Kidney (tissue), 14 donors: Measurements from ENCODE around the gene TANC1. TPM values are rescaled to one million over a fixed set of nuclear protein-coding genes. Genes with fewer than 3 reads are reported as not detected.

Experiments
- DNase-seq, 5 donors: peaks; one replicate each; pipeline ENCODE4 v3.0.0-alpha.2; 2013 to 2020
- FAIRE-seq: peaks from 2 replicates; lab custom pipeline; 2012; peaks lifted over from hg19 to GRCh38; lab: Jason Lieb, UNC
- H3K27ac ChIP-seq, 2 donors: one replicate each; pipeline ENCODE4 v1.7.0; 2013; ENCODE audit warnings: low read depth in 2 of 2, low read length in 2 of 2, inconsistent platforms in 1 of 2
- H3K27me3 ChIP-seq: one replicate; pipeline ENCODE4 v1.7.1; 2013; ENCODE audit warnings: low read length, inconsistent platforms; ENCODE audit not compliant: control insufficient read depth, insufficient read depth
- H3K36me3 ChIP-seq, 3 donors: one replicate each; pipeline versions ENCODE4 v1.7.0 to v1.7.1; 2013; ENCODE audit warnings: low read length in 3 of 3, control low read depth in 1 of 3, inconsistent platforms in 1 of 3; ENCODE audit not compliant: insufficient read depth in 3 of 3, control insufficient read depth in 2 of 3
- H3K4me1 ChIP-seq, 3 donors: one replicate each; pipeline versions ENCODE4 v1.7.0 to v1.7.1; 2013; ENCODE audit warnings: low read length in 3 of 3, inconsistent platforms in 1 of 3, low read depth in 1 of 3; ENCODE audit not compliant: control insufficient read depth in 2 of 3, insufficient read depth in 2 of 3
- H3K4me3 ChIP-seq, 3 donors: one replicate each; pipeline versions ENCODE4 v1.7.0 to v1.8.1; 2013; ENCODE audit warnings: low read length in 3 of 3, control low read depth in 1 of 3, inconsistent platforms in 1 of 3
- H3K9ac ChIP-seq, 3 donors: one replicate each; pipeline versions ENCODE4 v1.7.0 to v1.7.1; 2013; ENCODE audit warnings: low read length in 3 of 3, control low read depth in 1 of 3, inconsistent platforms in 1 of 3
- H3K9me3 ChIP-seq, 3 donors: one replicate each; pipeline versions ENCODE4 v1.7.0 to v1.7.1; 2013; ENCODE audit warnings: low read length in 3 of 3, control low read depth in 1 of 3, inconsistent platforms in 1 of 3; ENCODE audit not compliant: control insufficient read depth in 2 of 3, insufficient read depth in 1 of 3
- intact Hi-C: fragments of 100-400 bp; cut with DNase I; formaldehyde crosslinking; loops from one replicate; pipeline ENCODE4 v1.11.1; 2022
- microRNA-seq: library from miRNA; unstranded; fragments of <30 nt; microRNA quantifications from one replicate; pipeline ENCODE4 v1.2.0, GENCODE V29; 2020
- polyA plus RNA-seq: library from polyadenylated mRNA; stranded (reverse); fragments of 350-450 nt; fragmentation: Illumina TruSeq; extraction: RNeasy Lipid Tissue Mini Kit (QIAGEN cat#74804); gene quantifications from one replicate; pipeline ENCODE4 v1.2.3, GENCODE V29; 2014; ENCODE audit warnings: low read depth, low replicate concordance; ENCODE audit not compliant: insufficient read depth
- total RNA-seq: library from RNA; stranded (reverse); fragmentation: NEBNext Ultra II Directional; extraction: Animal tissue kit (Norgen Biotek cat#: 25700); gene quantifications from one replicate; pipeline ENCODE4 v1.2.1, GENCODE V29; 2021
- TF ChIP-seq, protein P1 (sequence below): IDR thresholded peaks from 3 replicates; pipeline ENCODE4 v1.5.1; 2012; ENCODE audit warnings: mild to moderate bottlenecking, moderate library complexity, borderline replicate concordance; ENCODE audit not compliant: insufficient read depth; ENCODE audit errors: extremely low read depth
- donor health status: control.
- donor health status: control.
- donor health status: control.
- donor health status: control.
- donor health status: control.
- donor health status: DM: yes; HTN: yes; CAD: no.
- donor health status: Normal renal cell carcinoma (clear cell type).

TANC1 gene
- total and polyA plus RNA-seq, 2 donors from 2014 or later: 9.2 to 39.0 TPM

GRCh38 chr2:159275111-159275510 lies 306.7 kb downstream of the TANC1 start:
- H3K9ac ChIP-seq: no peak overlapping the region
- H3K36me3 ChIP-seq: peaks cover 0 to 5% (median 3%) of the 10 kb centered on the region in 3 donors
- H3K27ac ChIP-seq: no peak overlapping the region
- no peak overlapping the region for H3K4me3 ChIP-seq
- H3K27me3 ChIP-seq: no peaks in the 10 kb centered on the region
- TF ChIP-seq, protein P1, sequence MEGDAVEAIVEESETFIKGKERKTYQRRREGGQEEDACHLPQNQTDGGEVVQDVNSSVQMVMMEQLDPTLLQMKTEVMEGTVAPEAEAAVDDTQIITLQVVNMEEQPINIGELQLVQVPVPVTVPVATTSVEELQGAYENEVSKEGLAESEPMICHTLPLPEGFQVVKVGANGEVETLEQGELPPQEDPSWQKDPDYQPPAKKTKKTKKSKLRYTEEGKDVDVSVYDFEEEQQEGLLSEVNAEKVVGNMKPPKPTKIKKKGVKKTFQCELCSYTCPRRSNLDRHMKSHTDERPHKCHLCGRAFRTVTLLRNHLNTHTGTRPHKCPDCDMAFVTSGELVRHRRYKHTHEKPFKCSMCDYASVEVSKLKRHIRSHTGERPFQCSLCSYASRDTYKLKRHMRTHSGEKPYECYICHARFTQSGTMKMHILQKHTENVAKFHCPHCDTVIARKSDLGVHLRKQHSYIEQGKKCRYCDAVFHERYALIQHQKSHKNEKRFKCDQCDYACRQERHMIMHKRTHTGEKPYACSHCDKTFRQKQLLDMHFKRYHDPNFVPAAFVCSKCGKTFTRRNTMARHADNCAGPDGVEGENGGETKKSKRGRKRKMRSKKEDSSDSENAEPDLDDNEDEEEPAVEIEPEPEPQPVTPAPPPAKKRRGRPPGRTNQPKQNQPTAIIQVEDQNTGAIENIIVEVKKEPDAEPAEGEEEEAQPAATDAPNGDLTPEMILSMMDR: no peak
- intact Hi-C loops: no loop called here
- no peaks in the 10 kb centered on the region for H3K4me1 ChIP-seq
- FAIRE-seq (no peak), DNase-seq (no peak)
- H3K9me3 ChIP-seq: no peaks in the 10 kb centered on the region

GRCh38 chr2:159279700-159280099 lies 311.3 kb downstream of the TANC1 start:
- DNase-seq (no peak), FAIRE-seq (no peak)
- H3K9me3 ChIP-seq: no peaks in the 10 kb centered on the region
- no peak overlapping the region for H3K27ac ChIP-seq
- no peak overlapping the region for H3K9ac ChIP-seq
- no peaks in the 10 kb centered on the region for H3K27me3 ChIP-seq
- intact Hi-C loops: no loop called here
- H3K36me3 ChIP-seq: no peaks in the 10 kb centered on the region
- peaks cover 0 to 1% (median 0%) of the 10 kb centered on the region in 3 donors for H3K4me1 ChIP-seq
- no peak overlapping the region for H3K4me3 ChIP-seq
- TF ChIP-seq, protein P1: no peak

GRCh38 chr2:159281002-159281401 lies 312.6 kb downstream of the TANC1 start:
- no peaks in the 10 kb centered on the region for H3K27me3 ChIP-seq
- H3K9me3 ChIP-seq: no peaks in the 10 kb centered on the region
- H3K4me1 ChIP-seq: peaks cover 0 to 2% (median 0%) of the 10 kb centered on the region in 3 donors
- intact Hi-C loops: no loop called here
- TF ChIP-seq, protein P1: no peak
- no peak overlapping the region for H3K27ac ChIP-seq
- no peak overlapping the region for H3K9ac ChIP-seq
- no peak overlapping the region for H3K4me3 ChIP-seq
- no peak for FAIRE-seq
- no peaks in the 10 kb centered on the region for H3K36me3 ChIP-seq
- no peak for DNase-seq

Small RNA genes lying within 50 kb of the gene (microRNA-seq; reads per million reads assigned to microRNA genes)
- gene MIR6888: not detected

Other genes starting within 250 kb of the TANC1 start
- gene DAPL1, start 173.3 kb upstream of the TANC1 start, total RNA-seq: 0.50 TPM
- 3.6 TPM for gene DAPL1, start 173.3 kb upstream of the TANC1 start, polyA plus RNA-seq